Measurements from ENCODE around the gene ANKS1A. TPM values are rescaled to one million over a fixed set of nuclear protein-coding genes. Genes with fewer than 3 reads are reported as not detected.
A peak's percentile ranks its signal among the peaks of the same experiment; 100 is the strongest.

ANKS1A gene
- total RNA-seq, 1 donor from 2014 or later, result 48.1 TPM

DNA sequence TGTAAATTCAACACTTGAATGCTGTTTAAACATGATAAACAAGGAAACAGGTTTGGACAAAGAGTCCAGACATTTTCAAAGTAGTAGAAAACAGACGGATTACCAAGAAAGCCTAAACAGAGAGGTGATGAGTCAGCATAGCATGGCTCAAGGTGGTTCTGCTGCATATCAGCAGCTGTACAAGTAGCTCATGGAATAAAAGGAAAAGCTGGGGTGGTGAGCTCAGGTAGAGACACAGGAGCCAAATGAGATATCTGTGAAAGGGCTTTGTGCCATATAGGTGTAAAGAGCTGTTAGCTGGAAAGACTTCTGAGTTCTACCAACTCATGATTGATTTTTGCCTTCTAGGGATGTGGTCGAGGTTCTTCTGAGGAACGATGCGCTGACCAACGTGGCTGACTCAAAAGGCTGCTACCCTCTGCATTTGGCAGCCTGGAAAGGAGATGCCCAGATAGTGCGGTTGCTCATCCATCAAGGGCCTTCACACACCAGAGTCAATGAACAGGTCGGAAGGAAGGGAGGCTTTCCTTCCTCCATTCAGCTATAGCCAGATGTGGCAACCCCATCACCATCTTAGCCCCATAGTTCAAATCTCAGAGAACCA lies 80.7 kb downstream of the ANKS1A start:
- DNase-seq (no peak), ATAC-seq (no peak)
- Histone ChIP-seq H3K36me3 (peaks cover 45% of the 10 kb centered on the region), H3K27me3 (ENCODE audit: low read depth) (no peaks in the 10 kb centered on the region), H3K9me3 (no peaks in the 10 kb centered on the region), H3K4me1 (peaks cover 3% of the 10 kb centered on the region), H3K4me3 (no peak overlapping the region), H3K27ac (no peak overlapping the region)
- TF ChIP-seq, protein P1, sequence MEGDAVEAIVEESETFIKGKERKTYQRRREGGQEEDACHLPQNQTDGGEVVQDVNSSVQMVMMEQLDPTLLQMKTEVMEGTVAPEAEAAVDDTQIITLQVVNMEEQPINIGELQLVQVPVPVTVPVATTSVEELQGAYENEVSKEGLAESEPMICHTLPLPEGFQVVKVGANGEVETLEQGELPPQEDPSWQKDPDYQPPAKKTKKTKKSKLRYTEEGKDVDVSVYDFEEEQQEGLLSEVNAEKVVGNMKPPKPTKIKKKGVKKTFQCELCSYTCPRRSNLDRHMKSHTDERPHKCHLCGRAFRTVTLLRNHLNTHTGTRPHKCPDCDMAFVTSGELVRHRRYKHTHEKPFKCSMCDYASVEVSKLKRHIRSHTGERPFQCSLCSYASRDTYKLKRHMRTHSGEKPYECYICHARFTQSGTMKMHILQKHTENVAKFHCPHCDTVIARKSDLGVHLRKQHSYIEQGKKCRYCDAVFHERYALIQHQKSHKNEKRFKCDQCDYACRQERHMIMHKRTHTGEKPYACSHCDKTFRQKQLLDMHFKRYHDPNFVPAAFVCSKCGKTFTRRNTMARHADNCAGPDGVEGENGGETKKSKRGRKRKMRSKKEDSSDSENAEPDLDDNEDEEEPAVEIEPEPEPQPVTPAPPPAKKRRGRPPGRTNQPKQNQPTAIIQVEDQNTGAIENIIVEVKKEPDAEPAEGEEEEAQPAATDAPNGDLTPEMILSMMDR (IDR thresholded peaks at IDR 0.05), result no peak
- intact Hi-C loops (cut with DNase I), result no loop called here

GRCh38 chr6:34970488-34970887 lies 81.4 kb downstream of the ANKS1A start:
- ATAC-seq, result no peak
- Histone ChIP-seq H3K27ac (no peak overlapping the region), H3K27me3 (ENCODE audit: low read depth) (no peaks in the 10 kb centered on the region), H3K4me3 (no peak overlapping the region), H3K36me3 (peaks cover 45% of the 10 kb centered on the region), H3K4me1 (no peaks in the 10 kb centered on the region), H3K9me3 (no peaks in the 10 kb centered on the region)
- intact Hi-C loops (cut with DNase I), result no loop called here
- TF ChIP-seq, protein P1 (IDR thresholded peaks at IDR 0.05), result no peak
- DNase-seq, result no peak

DNA sequence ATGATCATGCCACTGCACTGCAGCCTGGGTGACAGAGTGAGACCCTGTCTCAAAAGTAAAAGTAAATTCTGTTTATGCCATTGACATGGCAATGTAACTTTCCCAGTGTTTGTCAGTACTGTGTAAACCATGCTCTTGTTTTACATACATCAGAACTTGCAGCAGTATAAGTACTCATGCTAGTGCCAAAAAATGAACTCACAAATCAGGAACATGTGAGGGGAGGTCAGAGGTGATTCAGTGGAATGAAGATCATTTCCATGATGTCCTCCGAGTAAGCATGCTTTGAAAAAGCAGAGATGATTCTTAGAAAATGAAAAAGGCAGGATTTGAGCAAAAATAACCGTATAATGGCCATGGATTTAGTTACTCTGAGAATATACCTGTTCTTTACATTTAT lies 81.9 kb downstream of the ANKS1A start:
- TF ChIP-seq, protein P1 (IDR thresholded peaks at IDR 0.05), result no peak
- H3K4me3 ChIP-seq, result no peak overlapping the region
- no peak for DNase-seq
- intact Hi-C loops (cut with DNase I), result no loop called here
- H3K9me3 ChIP-seq, result no peaks in the 10 kb centered on the region
- ATAC-seq, result no peak
- no peaks in the 10 kb centered on the region for H3K4me1 ChIP-seq
- no peaks in the 10 kb centered on the region for H3K27me3 ChIP-seq (ENCODE audit: low read depth)
- peaks cover 45% of the 10 kb centered on the region for H3K36me3 ChIP-seq
- no peak overlapping the region for H3K27ac ChIP-seq

- no peak overlapping the region for H3K27ac ChIP-seq
- ATAC-seq (no peak), DNase-seq (no peak)
- intact Hi-C loops (cut with DNase I), result no loop called here
- H3K4me3 ChIP-seq, result no peak overlapping the region
- H3K36me3 ChIP-seq, result peaks cover 41% of the 10 kb centered on the region
- H3K4me1 ChIP-seq, result no peaks in the 10 kb centered on the region
- H3K9me3 ChIP-seq, result no peaks in the 10 kb centered on the region
- no peaks in the 10 kb centered on the region for H3K27me3 ChIP-seq (ENCODE audit: low read depth)
- TF ChIP-seq, protein P1 (IDR thresholded peaks at IDR 0.05), result peak; percentile 15
These were observed 84.6 kb downstream of the ANKS1A start for GRCh38 chr6:34973547-34974248.

- intact Hi-C loops (cut with DNase I), result no loop called here
- Histone ChIP-seq H3K27ac (no peak overlapping the region), H3K27me3 (ENCODE audit: low read depth) (no peaks in the 10 kb centered on the region), H3K4me1 (no peaks in the 10 kb centered on the region), H3K9me3 (no peaks in the 10 kb centered on the region), H3K36me3 (peaks cover 40% of the 10 kb centered on the region), H3K4me3 (no peak overlapping the region)
- DNase-seq (no peak), ATAC-seq (no peak)
- TF ChIP-seq, protein P1 (IDR thresholded peaks at IDR 0.05), result no peak
These were observed 85.2 kb downstream of the ANKS1A start for GRCh38 chr6:34974249-34974642.
